Endothelial cell of umbilical vein (primary cell): Measurements from ENCODE around the gene PCSK9. TPM values are rescaled to one million over a fixed set of nuclear protein-coding genes. Genes with fewer than 3 reads are reported as not detected.

ENCODE experiments used
- BruUV-seq: library from RNA; stranded (reverse); fragments of 400-500 nt; replicated peaks from 2 replicates; lab custom pipeline; 2021; lab: Mats Ljungman, UMichigan
- CTCF ChIA-PET: fragments of 300-600, 350-600 bp; sonication (Branson Sonifier 250); formaldehyde crosslinking; loops from one replicate; lab custom pipeline; 2021; ENCODE audit warnings: antibody characterized with exemption, inconsistent platforms; lab: Charles Lee
- POLR2A ChIA-PET: fragments of 300-600, 350-600 bp; sonication (Branson Sonifier 250); formaldehyde crosslinking; loops from one replicate; lab custom pipeline; 2021; ENCODE audit warnings: antibody characterized with exemption, inconsistent platforms; lab: Charles Lee
- DNase-seq: peaks from one replicate; pipeline ENCODE4 v3.0.0-alpha.2; 2011; ENCODE audit warnings: low read depth, low spot score
- FAIRE-seq: peaks from 2 replicates; lab custom pipeline; 2011; peaks lifted over from hg19 to GRCh38; lab: Jason Lieb, UNC
- H2AFZ ChIP-seq: 2 replicates; pipeline ENCODE4 v1.6.0; 2012; ENCODE audit warnings: low read depth, low read length, control low read depth, inconsistent platforms
- H3K27ac ChIP-seq: 2 replicates; pipeline ENCODE4 v1.5.1; 2011; ENCODE audit warnings: low read depth, mild to moderate bottlenecking, control low read depth, low read length, moderate library complexity; ENCODE audit not compliant: insufficient read depth
- H3K27me3 ChIP-seq, 2 experiments: 2 replicates each; pipeline versions ENCODE4 v1.6.0 to v1.6.1; 2011; ENCODE audit warnings: low read length in 2 of 2, mixed read lengths in 1 of 2; ENCODE audit not compliant: control insufficient read depth in 2 of 2, insufficient read depth in 2 of 2
- H3K36me3 ChIP-seq, 2 experiments: 2 replicates in 1 of 2; 3 replicates in 1 of 2; pipeline ENCODE4 v1.5.1; 2011; ENCODE audit warnings: low read length in 2 of 2, mild to moderate bottlenecking in 1 of 2, moderate library complexity in 1 of 2; ENCODE audit not compliant: control insufficient read depth in 2 of 2, insufficient read depth in 2 of 2; ENCODE audit errors: extremely low read depth in 1 of 2
- H3K4me1 ChIP-seq: 3 replicates; pipeline ENCODE4 v1.5.1; 2011; ENCODE audit warnings: mild to moderate bottlenecking, low read length; ENCODE audit not compliant: control insufficient read depth, insufficient read depth; ENCODE audit errors: extremely low read depth
- H3K4me2 ChIP-seq: 2 replicates; pipeline ENCODE4 v1.6.1; 2011; ENCODE audit warnings: low read length, control low read depth, mixed read lengths; ENCODE audit not compliant: insufficient read depth
- H3K4me3 ChIP-seq, 3 experiments: fragments of 200-600 bp in 1 of 3; sonication (generic), shearing (Covaris generic) in 1 of 3; replicated peaks in 1 of 3; 2 replicates each; pipeline ENCODE4 v1.5.1; 2011 to 2016; ENCODE audit warnings: control low read depth in 3 of 3, low read length in 3 of 3, mild to moderate bottlenecking in 2 of 3, inconsistent platforms in 1 of 3, low read depth in 1 of 3, moderate library complexity in 1 of 3; ENCODE audit not compliant: insufficient read depth in 1 of 3
- H3K79me2 ChIP-seq: 2 replicates; pipeline ENCODE4 v1.6.0; 2012; ENCODE audit warnings: low read length, inconsistent platforms; ENCODE audit not compliant: control insufficient read depth, insufficient read depth
- H3K9ac ChIP-seq: replicated peaks from 2 replicates; pipeline ENCODE3; 2011; ENCODE audit warnings: low read length, control low read depth; ENCODE audit not compliant: insufficient read depth; ENCODE audit errors: extremely low read depth
- H3K9me1 ChIP-seq: replicated peaks from 3 replicates; pipeline ENCODE4 v1.6.0; 2011; ENCODE audit warnings: mild to moderate bottlenecking, low read length; ENCODE audit not compliant: control insufficient read depth, insufficient read depth; ENCODE audit errors: extremely low read depth
- H3K9me3 ChIP-seq: replicated peaks from 2 replicates; pipeline ENCODE4 v1.5.1; 2012; ENCODE audit warnings: low read length, inconsistent platforms; ENCODE audit not compliant: control insufficient read depth, insufficient read depth
- H4K20me1 ChIP-seq: replicated peaks from 2 replicates; pipeline ENCODE3; 2011; ENCODE audit warnings: mild to moderate bottlenecking, low read length; ENCODE audit not compliant: control insufficient read depth, insufficient read depth; ENCODE audit errors: extremely low read depth
- CTCF ChIP-seq, 2 donors: IDR thresholded peaks; 1 replicate in 1 of 2; 2 replicates in 1 of 2; pipeline ENCODE4 v1.5.1; 2011; ENCODE audit warnings: low read length in 2 of 2, mild to moderate bottlenecking in 2 of 2, moderate library complexity in 2 of 2, control low read depth in 1 of 2, inconsistent platforms in 1 of 2, low read depth in 1 of 2; ENCODE audit not compliant: insufficient read depth in 1 of 2; ENCODE audit errors: extremely low read depth in 1 of 2
- EZH2 ChIP-seq: IDR thresholded peaks from 2 replicates; pipeline ENCODE4 v1.6.1; 2012; ENCODE audit warnings: borderline replicate concordance, low read depth, mild to moderate bottlenecking, moderate library complexity, low read length, inconsistent platforms; ENCODE audit not compliant: severe bottlenecking
- FOS ChIP-seq: IDR thresholded peaks from 2 replicates; pipeline ENCODE4 v1.6.1; 2011; ENCODE audit warnings: mild to moderate bottlenecking, low read length, moderate library complexity, borderline replicate concordance; ENCODE audit not compliant: insufficient read depth
- GATA2 ChIP-seq: IDR thresholded peaks from 2 replicates; pipeline ENCODE4 v1.7.0; 2011; ENCODE audit warnings: low read depth, mild to moderate bottlenecking, moderate library complexity, mixed read lengths, low read length; ENCODE audit not compliant: insufficient read length, insufficient read depth
- JUN ChIP-seq: IDR thresholded peaks from 2 replicates; pipeline ENCODE4 v1.6.1; 2011; ENCODE audit warnings: borderline replicate concordance, low read depth; ENCODE audit not compliant: insufficient read length, insufficient read depth
- MYC ChIP-seq: IDR thresholded peaks from one replicate; pipeline ENCODE4 v1.6.1; 2011; ENCODE audit warnings: mild to moderate bottlenecking, low read depth, low read length
- POLR2A ChIP-seq: IDR thresholded peaks from 2 replicates; pipeline ENCODE4 v1.6.1; 2012; ENCODE audit warnings: low read depth, mild to moderate bottlenecking, control low read depth, low read length
- POLR2AphosphoS5 ChIP-seq: IDR thresholded peaks from 2 replicates; pipeline ENCODE4 v1.6.1; 2012; ENCODE audit warnings: low read depth, mild to moderate bottlenecking, control low read depth, low read length, moderate library complexity; ENCODE audit not compliant: insufficient read depth
- dilution Hi-C: fragments of 300-500 bp; cut with MboI; formaldehyde crosslinking; loops from one replicate; pipeline ENCODE4 v1.15.0; 2019; ENCODE audit warnings: low sequenced_read_pairs; ENCODE audit not compliant: extremely low pct_ligation_motif_present
- intact Hi-C: fragments of 100-400 bp; cut with micrococcal nuclease; formaldehyde crosslinking; loops from one replicate; pipeline ENCODE4 v1.10.0; 2022
- polyA plus RNA-seq, 4 experiments: library from polyadenylated mRNA; depleted of rRNA in 3 of 4; stranded (reverse) in 3 of 4; unstranded in 1 of 4; fragments of >200 nt; gene quantifications; 2 replicates each; pipeline versions ENCODE4 v1.2.1 to v1.2.3, GENCODE V29; 2011 to 2012; ENCODE audit warnings: missing spikeins in 1 of 4
- total RNA-seq: library from RNA; stranded (reverse); gene quantifications from 2 replicates; pipeline ENCODE4 v1.2.3, GENCODE V29; 2021
- TF ChIP-seq, protein P1 (sequence below): IDR thresholded peaks from 2 replicates; pipeline ENCODE4 v1.6.1; 2011; ENCODE audit not compliant: insufficient read depth, insufficient read length

Gene PCSK9
- total and polyA plus RNA-seq, 2 donors (not counting 3 experiments of a cell fraction or from before 2014, with no cell fraction given) = 0.17 to 0.35 TPM

- Histone ChIP-seq H3K9me1 (no peaks in the 10 kb centered on the region), H3K9me3 (no peaks in the 10 kb centered on the region), H3K27ac (no peak overlapping the region), H4K20me1 (no peaks in the 10 kb centered on the region), H3K79me2 (no peaks in the 10 kb centered on the region), H3K4me1 (no peaks in the 10 kb centered on the region), H3K36me3 (no peaks in the 10 kb centered on the region), H3K4me3 (no peak overlapping the region), H3K4me2 (no peak overlapping the region), H2AFZ (no peak overlapping the region), H3K27me3 (peaks cover 1 to 2% of the 10 kb centered on the region in 2 experiments), H3K9ac (no peak overlapping the region)
- ChIA-PET CTCF (interaction anchor here (1.4 kb wide), 1 partner anchor 10 kb away, joined by 4 read pairs; no protein-coding TSS in a partner anchor), POLR2A (no interaction called here)
- intact Hi-C loops (no loop called here), dilution Hi-C loops (no loop called here)
- BruUV-seq = no TSS peak
- no peak for TF ChIP-seq JUN
- TF ChIP-seq CTCF (IDR thresholded peaks at IDR 0.05; ENCODE audit: extremely low read depth in 1 of 2, insufficient read depth in 1 of 2, low read depth in 1 of 2, low read length in 2 of 2) = no peak
- TF ChIP-seq POLR2AphosphoS5 = no peak
- TF ChIP-seq GATA2 = no peak
- no peak for TF ChIP-seq MYC
- TF ChIP-seq POLR2A = no peak
- no peak for TF ChIP-seq FOS
- TF ChIP-seq, protein P1, sequence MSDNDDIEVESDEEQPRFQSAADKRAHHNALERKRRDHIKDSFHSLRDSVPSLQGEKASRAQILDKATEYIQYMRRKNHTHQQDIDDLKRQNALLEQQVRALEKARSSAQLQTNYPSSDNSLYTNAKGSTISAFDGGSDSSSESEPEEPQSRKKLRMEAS = no peak
- no peak for TF ChIP-seq EZH2
- no peak for DNase-seq
- no peak for FAIRE-seq
These were observed 9.3 kb downstream of the PCSK9 start for GRCh38 chr1:55048453-55049270.
